Peyer's patch (tissue), 4 donors: ENCODE data around the gene DAB1. TPM values are rescaled to one million over a fixed set of nuclear protein-coding genes. Genes with fewer than 3 reads are reported as not detected.

Source experiments
- DNase-seq, 3 donors: peaks; one replicate each; pipeline ENCODE4 v3.0.0-alpha.2; 2017 to 2019
- H3K27ac ChIP-seq, 4 donors: fragments of 200-600 bp; sonication (generic); one replicate each; pipeline ENCODE4 v1.5.1; 2016 to 2019
- H3K27me3 ChIP-seq, 2 donors: fragments of 200-600 bp; sonication (generic); one replicate each; pipeline ENCODE4 v1.5.1; 2019
- H3K36me3 ChIP-seq, 3 donors: fragments of 200-600 bp; sonication (generic); one replicate each; pipeline ENCODE4 v1.5.1; 2016 to 2019
- H3K4me1 ChIP-seq, 4 donors: fragments of 200-600 bp; sonication (generic); one replicate each; pipeline ENCODE4 v1.5.1; 2016 to 2019
- H3K4me3 ChIP-seq, 4 donors: fragments of 200-600 bp; sonication (generic); 1 replicate in 3 of 4; 2 replicates in 1 of 4; pipeline ENCODE4 v1.5.1; 2016 to 2019; ENCODE audit warnings: mild to moderate bottlenecking in 1 of 4
- H3K9me3 ChIP-seq, 4 donors: fragments of 200-600 bp; sonication (generic); one replicate each; pipeline ENCODE4 v1.5.1; 2016 to 2019; ENCODE audit warnings: mild to moderate bottlenecking in 1 of 4
- CTCF ChIP-seq, 6 experiments: fragments of 450-650 bp in 4 of 6; fragments of 200-600 bp in 2 of 6; sonication (generic) in 1 of 6; IDR thresholded peaks; one replicate each; pipeline ENCODE4 v1.5.1; 2017 to 2019; ENCODE audit warnings: antibody characterized with exemption in 6 of 6, mild to moderate bottlenecking in 3 of 6, moderate library complexity in 1 of 6
- POLR2A ChIP-seq, 2 donors: fragments of 450-650 bp; IDR thresholded peaks; one replicate each; pipeline ENCODE4 v1.5.1; 2017; ENCODE audit warnings: antibody characterized with exemption in 2 of 2, mild to moderate bottlenecking in 2 of 2, moderate library complexity in 2 of 2
- total RNA-seq, 4 donors: library from RNA; depleted of rRNA; stranded (reverse); fragments of >200 nt; gene quantifications; one replicate each; pipeline ENCODE4 v1.1.0, GENCODE V29; 2016

Gene DAB1
- total RNA-seq, 4 donors from 2014 or later = 4.1 to 75.3 (median 63.9) TPM

GRCh38 chr1:57198912-57199311 is 224.9 kb downstream of the DAB1 start:
- H3K27me3 ChIP-seq = no peaks in the 10 kb centered on the region
- H3K36me3 ChIP-seq = no peaks in the 10 kb centered on the region
- DNase-seq = no peak
- no peak overlapping the region for H3K27ac ChIP-seq
- no peaks in the 10 kb centered on the region for H3K4me1 ChIP-seq
- TF ChIP-seq POLR2A (IDR thresholded peaks at IDR 0.05) (no peak), CTCF (IDR thresholded peaks at IDR 0.05) (no peak)
- H3K4me3 ChIP-seq = no peak overlapping the region
- H3K9me3 ChIP-seq = no peaks in the 10 kb centered on the region

GRCh38 chr1:57195436-57195941 is 228.4 kb downstream of the DAB1 start:
- H3K27ac ChIP-seq = no peak overlapping the region
- no peak for DNase-seq
- H3K9me3 ChIP-seq = no peaks in the 10 kb centered on the region
- no peaks in the 10 kb centered on the region for H3K27me3 ChIP-seq
- TF ChIP-seq POLR2A (IDR thresholded peaks at IDR 0.05) = no peak
- no peak for TF ChIP-seq CTCF (IDR thresholded peaks at IDR 0.05)
- no peaks in the 10 kb centered on the region for H3K36me3 ChIP-seq
- H3K4me1 ChIP-seq = no peaks in the 10 kb centered on the region
- H3K4me3 ChIP-seq = no peak overlapping the region

GRCh38 chr1:57192222-57192621 is 231.6 kb downstream of the DAB1 start:
- H3K27me3 ChIP-seq = no peaks in the 10 kb centered on the region
- H3K27ac ChIP-seq = no peak overlapping the region
- no peaks in the 10 kb centered on the region for H3K36me3 ChIP-seq
- H3K9me3 ChIP-seq = no peaks in the 10 kb centered on the region
- H3K4me3 ChIP-seq = no peak overlapping the region
- H3K4me1 ChIP-seq = no peaks in the 10 kb centered on the region
- TF ChIP-seq POLR2A (IDR thresholded peaks at IDR 0.05) (no peak), CTCF (IDR thresholded peaks at IDR 0.05) (no peak)
- no peak for DNase-seq

- DNase-seq = no peak
- H3K27me3 ChIP-seq = no peaks in the 10 kb centered on the region
- no peak overlapping the region for H3K4me3 ChIP-seq
- no peaks in the 10 kb centered on the region for H3K36me3 ChIP-seq
- no peaks in the 10 kb centered on the region for H3K9me3 ChIP-seq
- H3K27ac ChIP-seq = no peak overlapping the region
- no peaks in the 10 kb centered on the region for H3K4me1 ChIP-seq
- TF ChIP-seq POLR2A (IDR thresholded peaks at IDR 0.05) (no peak), CTCF (IDR thresholded peaks at IDR 0.05) (no peak)
Measured at GRCh38 chr1:57190898-57191297, 233.0 kb downstream of the DAB1 start.

GRCh38 chr1:57188168-57188567 is 235.7 kb downstream of the DAB1 start:
- no peak overlapping the region for H3K4me3 ChIP-seq
- H3K27me3 ChIP-seq = no peaks in the 10 kb centered on the region
- DNase-seq = no peak
- no peaks in the 10 kb centered on the region for H3K9me3 ChIP-seq
- no peak overlapping the region for H3K27ac ChIP-seq
- no peaks in the 10 kb centered on the region for H3K4me1 ChIP-seq
- no peaks in the 10 kb centered on the region for H3K36me3 ChIP-seq
- TF ChIP-seq CTCF (IDR thresholded peaks at IDR 0.05) = no peak
- no peak for TF ChIP-seq POLR2A (IDR thresholded peaks at IDR 0.05)

- no peak overlapping the region for H3K27ac ChIP-seq
- no peak for DNase-seq
- TF ChIP-seq POLR2A (IDR thresholded peaks at IDR 0.05) (no peak), CTCF (IDR thresholded peaks at IDR 0.05) (no peak)
- no peaks in the 10 kb centered on the region for H3K27me3 ChIP-seq
- no peaks in the 10 kb centered on the region for H3K36me3 ChIP-seq
- H3K4me1 ChIP-seq = no peaks in the 10 kb centered on the region
- no peak overlapping the region for H3K4me3 ChIP-seq
- H3K9me3 ChIP-seq = no peaks in the 10 kb centered on the region
Measured at GRCh38 chr1:57186455-57186854, 237.4 kb downstream of the DAB1 start.
